HG02981 (cell line): Measurements from ENCODE around the gene BRINP1.

Experiments used
- ATAC-seq: cut with Tn5 transposase; IDR thresholded peaks from one replicate; pipeline ENCODE4 v1.9.1; 2021; ENCODE audit warnings: mild to moderate bottlenecking, moderate library complexity; ENCODE audit not compliant: unreplicated experiment

BRINP1 gene, protein sequence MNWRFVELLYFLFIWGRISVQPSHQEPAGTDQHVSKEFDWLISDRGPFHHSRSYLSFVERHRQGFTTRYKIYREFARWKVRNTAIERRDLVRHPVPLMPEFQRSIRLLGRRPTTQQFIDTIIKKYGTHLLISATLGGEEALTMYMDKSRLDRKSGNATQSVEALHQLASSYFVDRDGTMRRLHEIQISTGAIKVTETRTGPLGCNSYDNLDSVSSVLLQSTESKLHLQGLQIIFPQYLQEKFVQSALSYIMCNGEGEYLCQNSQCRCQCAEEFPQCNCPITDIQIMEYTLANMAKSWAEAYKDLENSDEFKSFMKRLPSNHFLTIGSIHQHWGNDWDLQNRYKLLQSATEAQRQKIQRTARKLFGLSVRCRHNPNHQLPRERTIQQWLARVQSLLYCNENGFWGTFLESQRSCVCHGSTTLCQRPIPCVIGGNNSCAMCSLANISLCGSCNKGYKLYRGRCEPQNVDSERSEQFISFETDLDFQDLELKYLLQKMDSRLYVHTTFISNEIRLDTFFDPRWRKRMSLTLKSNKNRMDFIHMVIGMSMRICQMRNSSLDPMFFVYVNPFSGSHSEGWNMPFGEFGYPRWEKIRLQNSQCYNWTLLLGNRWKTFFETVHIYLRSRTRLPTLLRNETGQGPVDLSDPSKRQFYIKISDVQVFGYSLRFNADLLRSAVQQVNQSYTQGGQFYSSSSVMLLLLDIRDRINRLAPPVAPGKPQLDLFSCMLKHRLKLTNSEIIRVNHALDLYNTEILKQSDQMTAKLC

GRCh38 chr9:119368681-119369581, at the start of gene BRINP1:
TSS of gene BRINP1 (minus strand) at chr9:119369435. CDS start at chr9:119313355, 56,080 bp downstream.
- ATAC-seq: no peak

DNA sequence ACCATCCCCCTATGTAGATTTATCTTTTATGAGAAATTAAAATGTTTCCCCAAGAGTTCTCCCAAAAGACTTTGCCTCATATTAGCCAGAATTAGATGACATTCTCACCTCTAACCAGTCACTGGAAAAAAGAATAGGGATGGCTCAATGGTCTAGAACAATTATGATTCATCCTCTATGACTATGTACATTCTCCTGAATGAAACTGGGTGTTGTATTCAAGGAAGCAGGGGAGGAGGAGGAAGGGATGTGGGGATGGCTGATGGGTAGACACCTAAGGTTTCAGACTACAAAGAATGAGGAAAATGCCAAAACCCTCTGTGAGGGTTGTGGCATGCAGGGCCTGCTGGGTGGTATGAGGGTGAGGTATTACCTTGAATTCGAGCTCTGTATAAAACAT, 49.5 kb upstream of the BRINP1 start:
- ATAC-seq: no peak

GRCh38 chr9:119416793-119417192, 47.6 kb upstream of the BRINP1 start:
- ATAC-seq: no peak

DNA sequence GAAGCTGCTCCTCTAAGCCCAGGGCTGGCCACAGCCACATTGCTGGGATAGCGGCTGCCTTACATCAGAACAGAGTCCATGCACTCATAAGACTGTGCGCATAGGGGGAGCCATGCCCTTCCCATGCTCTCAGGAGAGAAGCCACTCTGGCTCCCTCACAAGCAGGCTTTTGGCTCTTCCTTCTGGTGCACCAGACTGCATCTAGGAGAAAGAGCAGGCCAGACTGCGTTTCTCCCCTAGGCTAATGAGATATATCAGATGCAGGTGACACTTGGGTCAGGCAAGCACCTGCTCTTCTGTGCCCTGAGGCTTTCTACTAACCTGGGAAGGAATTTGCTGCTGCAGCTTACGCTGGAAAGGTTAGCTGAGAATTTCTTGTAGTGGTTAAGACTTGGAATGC, 43.2 kb upstream of the BRINP1 start:
- no peak for ATAC-seq

- ATAC-seq: no peak
Measured at GRCh38 chr9:119409552-119409951, 40.3 kb upstream of the BRINP1 start.

- ATAC-seq: no peak
Measured at GRCh38 chr9:119400606-119401005, 31.4 kb upstream of the BRINP1 start.

DNA sequence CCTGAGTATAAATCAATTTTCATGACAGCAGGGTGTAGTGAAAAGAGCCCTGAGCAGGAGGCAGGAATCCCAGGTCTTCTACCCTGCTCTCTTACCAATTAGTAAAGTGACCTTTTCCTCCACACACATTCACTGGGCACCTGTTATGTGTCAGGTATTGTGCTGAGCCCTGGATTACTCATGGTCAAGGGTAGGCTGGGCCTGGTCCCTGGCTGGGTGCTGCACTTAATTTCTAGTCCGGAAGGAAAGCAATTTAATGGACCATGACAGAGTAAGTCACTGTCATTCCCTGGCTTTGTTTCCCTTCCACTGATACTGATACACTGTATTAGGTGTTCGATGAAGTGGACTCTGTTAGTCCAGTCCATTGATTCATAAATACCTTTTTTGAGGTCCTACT, 29.1 kb upstream of the BRINP1 start:
- no peak for ATAC-seq

- ATAC-seq: no peak
Measured at GRCh38 chr9:119391878-119392277, 22.6 kb upstream of the BRINP1 start.

- peak; percentile 53 for ATAC-seq
Measured at GRCh38 chr9:119375892-119376291, 6.7 kb upstream of the BRINP1 start.

GRCh38 chr9:119372951-119373350, 3.7 kb upstream of the BRINP1 start:
- no peak for ATAC-seq

DNA sequence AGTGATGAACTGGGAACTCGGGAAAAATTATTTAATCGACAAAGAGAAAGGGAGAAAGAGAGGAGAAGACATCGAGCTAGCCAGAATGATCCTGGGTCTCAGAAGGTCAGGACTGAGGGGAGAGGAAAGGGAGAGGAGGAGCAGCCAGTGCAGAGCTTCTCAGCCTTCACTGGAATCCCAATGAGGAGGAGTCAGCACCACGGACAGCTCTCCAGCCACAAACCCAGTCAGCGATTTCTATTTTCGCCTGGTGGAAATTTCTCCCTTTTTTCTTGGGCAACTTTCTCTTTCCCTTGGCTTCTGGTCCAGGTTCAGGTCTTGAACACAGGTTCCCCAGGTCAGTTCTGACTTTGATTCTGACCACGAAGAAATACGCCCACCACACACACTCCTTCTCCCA, 1.6 kb upstream of the BRINP1 start:
- ATAC-seq: no peak

DNA sequence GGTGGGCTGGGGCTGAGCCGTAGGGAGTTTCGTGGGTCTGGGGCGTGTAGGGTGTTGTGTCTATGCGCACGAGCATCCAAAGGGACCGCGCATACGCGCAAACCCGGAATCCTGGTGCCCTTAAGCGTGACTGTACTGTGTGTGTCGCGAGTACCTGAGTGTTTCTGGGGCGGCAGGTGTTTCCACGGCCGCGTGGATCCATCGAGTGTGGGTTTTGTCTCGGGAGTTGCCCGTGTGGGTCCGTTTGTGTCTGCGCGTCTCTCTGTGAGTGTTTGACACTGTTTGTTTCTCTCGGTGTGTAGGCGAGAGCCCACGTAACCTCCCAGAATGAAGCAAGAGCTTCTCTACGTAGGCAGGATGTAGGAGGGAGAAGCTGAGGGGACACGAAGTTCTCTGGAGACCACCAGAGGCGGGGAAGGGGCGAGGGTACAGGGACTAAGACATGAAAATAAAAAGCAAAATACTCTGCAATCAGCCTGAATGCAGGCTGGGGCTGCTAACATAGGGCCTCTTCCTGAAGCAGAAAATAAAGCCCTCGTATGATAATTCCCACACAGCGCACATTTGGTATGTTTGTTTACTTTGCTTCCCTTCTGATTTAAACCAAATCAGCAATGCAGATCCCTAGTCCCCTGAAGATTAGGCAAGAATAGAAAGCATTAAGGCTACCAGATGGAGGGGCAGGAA, 588 bp upstream of the BRINP1 start:
- ATAC-seq: no peak

- ATAC-seq: no peak
Measured at GRCh38 chr9:119368179-119368578, 1.1 kb downstream of the BRINP1 start.

DNA sequence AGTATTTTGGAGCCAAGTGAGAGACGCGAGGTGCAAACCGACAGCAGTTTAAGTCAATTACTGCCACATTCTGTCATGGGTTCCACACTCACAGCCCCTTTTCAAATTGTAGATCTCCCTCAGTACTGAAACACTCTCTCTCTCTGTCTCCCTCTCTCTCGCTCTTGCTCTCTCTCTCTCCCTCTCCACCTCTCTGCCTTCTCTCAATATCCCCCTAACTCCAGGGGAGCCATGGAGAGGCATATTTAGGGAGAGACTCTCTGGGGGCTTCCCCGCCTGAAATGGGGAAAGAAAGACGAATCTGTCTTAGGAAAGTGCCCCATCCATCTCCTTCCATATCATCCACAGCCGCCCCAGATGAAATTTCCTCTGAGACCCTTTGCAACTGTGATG, 1.6 kb downstream of the BRINP1 start:
- no peak for ATAC-seq

DNA sequence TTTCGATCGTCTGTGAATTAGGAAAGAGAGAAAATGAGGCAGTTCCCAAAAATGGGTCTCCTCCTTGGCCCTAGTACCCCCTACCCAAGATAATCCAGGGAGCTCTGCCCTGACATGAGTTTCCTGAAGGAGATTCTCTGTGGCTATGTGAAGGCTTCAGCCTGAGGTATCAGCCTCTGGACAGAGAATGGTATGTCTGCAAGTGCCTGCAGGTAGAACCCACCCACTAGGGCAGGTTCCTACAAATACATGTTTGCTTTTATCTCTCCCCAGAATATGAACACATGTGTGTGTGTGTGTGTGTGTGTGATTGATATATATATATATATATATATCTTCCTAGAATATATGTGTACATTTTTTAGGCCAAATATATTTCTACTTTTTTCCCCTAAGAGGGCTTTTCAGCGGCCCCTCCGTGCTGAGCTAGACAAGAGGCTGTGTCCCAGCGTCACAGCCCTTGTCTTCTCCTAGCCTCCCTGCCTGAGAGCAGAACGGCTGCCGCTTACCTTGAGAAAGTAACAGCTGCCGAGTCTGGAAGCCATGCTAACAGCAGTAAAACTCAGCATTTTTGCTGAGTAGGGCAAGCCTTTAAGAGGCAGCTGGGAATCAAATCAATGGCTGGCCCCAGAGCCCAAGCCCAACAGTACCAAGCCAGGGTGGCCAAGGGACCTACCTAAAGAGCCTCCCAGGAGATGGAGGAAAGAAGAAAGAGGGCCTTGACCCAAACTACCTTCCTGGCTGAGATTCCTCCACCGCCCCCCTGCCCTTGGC, 2.1 kb downstream of the BRINP1 start:
- no peak for ATAC-seq

DNA sequence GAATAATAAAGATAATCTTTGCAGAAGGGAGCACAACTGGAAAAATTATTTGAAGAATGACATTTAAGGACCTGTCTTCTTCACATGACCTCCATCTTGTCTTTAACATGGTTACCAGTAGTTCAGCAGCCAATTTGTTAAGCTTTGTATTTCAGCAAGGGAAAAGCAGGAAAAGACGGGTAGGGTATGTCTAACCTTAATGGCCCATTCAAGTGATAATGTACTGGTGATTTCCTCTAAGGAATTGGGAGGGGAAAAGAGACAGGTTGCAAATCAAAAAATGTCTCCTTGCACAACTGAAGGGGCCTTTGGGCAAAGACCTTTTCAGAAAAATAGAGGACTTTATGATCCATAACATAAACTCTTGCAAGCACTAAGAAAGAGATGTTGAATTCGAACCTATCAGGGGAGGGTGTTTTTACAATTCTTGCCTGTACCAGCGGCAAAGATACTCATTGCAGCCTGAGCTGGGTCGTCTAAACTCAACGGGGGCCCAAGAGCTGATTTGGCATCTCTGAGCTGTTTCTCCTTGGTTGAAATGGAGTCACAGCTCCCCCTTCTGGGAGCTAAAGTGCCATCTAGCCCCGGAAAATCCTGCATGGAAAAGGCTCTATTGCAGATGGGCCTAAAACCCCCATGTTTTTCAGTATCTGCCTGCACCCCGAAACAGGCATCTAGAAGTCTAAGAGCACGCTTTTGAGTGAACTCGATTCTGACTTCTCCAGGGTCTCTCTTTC, 3.8 kb downstream of the BRINP1 start:
- ATAC-seq: no peak

GRCh38 chr9:119360237-119360636, 9.0 kb downstream of the BRINP1 start:
- no peak for ATAC-seq

- no peak for ATAC-seq
Measured at GRCh38 chr9:119357336-119358096, 11.7 kb downstream of the BRINP1 start.
